ENCODE results near the gene ARMC6. TPM values are rescaled to one million over a fixed set of nuclear protein-coding genes. Genes with fewer than 3 reads are reported as not detected.
A peak's percentile ranks its signal among the peaks of the same experiment; 100 is the strongest.

The ARMC6 gene
- total RNA-seq, 1 donor: 30.1 TPM

DNA sequence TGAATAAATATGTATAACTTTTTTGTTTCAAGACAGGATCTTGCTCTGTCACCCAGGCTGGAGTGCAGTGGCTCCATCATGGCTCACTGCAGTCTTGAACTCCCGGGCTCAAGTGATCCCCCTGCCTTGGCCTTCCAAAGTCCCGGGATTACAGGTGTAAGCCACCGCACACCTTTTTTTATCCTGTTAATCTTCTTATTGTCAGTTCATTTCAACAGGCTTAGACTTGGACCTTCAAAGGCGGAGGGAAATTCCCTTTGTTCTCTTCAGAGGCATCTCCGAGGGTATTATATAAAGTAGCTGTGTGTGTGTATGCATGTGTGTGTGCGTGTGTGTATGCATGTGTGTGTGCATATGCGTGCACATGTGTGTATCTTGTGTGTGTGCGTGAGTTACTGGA, 35.1 kb upstream of the ARMC6 start:
- H3K4me3 ChIP-seq (ENCODE audit: low read depth, low read length): no peak overlapping the region
- no peak for DNase-seq (ENCODE audit: low read depth)
- no peak for TF ChIP-seq CTCF (IDR thresholded peaks at IDR 0.05; ENCODE audit: insufficient read depth, low read length)

GRCh38 chr19:18999016-18999758, 34.2 kb upstream of the ARMC6 start:
- H3K4me3 ChIP-seq (ENCODE audit: low read depth, low read length): no peak overlapping the region
- peak; percentile 27 for DNase-seq (ENCODE audit: low read depth)
- TF ChIP-seq CTCF (IDR thresholded peaks at IDR 0.05; ENCODE audit: insufficient read depth, low read length): no peak

DNA sequence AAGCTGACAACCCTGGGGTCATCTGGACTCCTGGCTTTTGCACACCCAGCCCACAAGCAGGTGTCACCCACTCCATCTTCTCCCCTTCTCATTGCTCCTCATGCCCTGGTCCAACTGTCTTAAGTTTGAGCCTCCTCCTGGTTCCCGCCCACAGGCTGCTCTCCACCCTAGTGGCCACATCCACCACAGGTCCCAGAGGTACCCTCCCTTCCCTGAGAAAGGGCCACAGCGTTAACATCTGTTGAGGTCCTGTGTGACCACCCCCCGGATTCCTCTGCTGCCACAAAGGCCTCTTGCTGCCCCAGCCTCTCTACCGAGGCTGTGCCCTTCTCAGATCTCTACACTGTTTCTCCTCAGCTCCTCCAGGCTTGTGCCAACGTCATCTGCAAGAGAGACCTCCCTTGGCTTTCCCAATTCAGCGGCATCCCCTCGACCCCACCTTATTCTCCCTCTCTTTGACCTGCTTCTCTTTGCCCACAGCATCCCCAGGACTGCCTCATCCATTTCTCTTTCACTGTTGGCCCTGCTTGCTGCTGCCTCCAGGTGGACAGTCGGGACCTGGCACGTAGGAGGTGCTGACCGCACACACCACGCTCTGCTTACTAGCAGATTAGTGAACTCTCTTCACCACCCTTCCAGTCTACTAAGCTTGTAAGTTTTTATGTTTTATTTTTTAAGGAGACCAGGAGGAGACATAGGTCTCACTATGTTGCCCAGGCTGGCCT, 33.3 kb upstream of the ARMC6 start:
- no peak overlapping the region for H3K4me3 ChIP-seq (ENCODE audit: low read depth, low read length)
- peak; percentile 24 for TF ChIP-seq CTCF (IDR thresholded peaks at IDR 0.05; ENCODE audit: insufficient read depth, low read length)
- DNase-seq (ENCODE audit: low read depth): no peak

- TF ChIP-seq CTCF (IDR thresholded peaks at IDR 0.05; ENCODE audit: insufficient read depth, low read length): no peak
- no peak overlapping the region for H3K4me3 ChIP-seq (ENCODE audit: low read depth, low read length)
- DNase-seq (ENCODE audit: low read depth): no peak
These were observed 29.3 kb upstream of the ARMC6 start for GRCh38 chr19:19004144-19004543.

DNA sequence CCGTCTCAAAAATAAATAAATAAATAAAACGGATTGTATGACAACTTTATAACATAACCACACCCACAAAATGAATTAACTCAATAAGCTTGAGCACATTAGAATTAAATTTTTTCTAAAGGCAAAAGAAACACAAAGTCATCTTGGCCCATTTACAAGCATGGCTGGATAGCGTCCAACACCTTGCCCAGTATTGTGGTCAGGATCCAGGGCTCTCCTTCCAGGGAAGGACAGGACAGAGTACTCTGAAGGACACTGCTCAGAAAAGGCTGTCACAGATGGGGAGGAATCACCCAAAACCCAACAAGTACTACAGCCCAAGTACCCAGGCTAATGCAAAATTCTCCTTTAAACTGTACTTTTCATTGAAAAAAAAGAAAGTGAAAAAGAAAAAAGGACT, 27.2 kb upstream of the ARMC6 start:
- TF ChIP-seq CTCF (IDR thresholded peaks at IDR 0.05; ENCODE audit: insufficient read depth, low read length): no peak
- peak; percentile 40 for DNase-seq (ENCODE audit: low read depth)
- no peak overlapping the region for H3K4me3 ChIP-seq (ENCODE audit: low read depth, low read length)

GRCh38 chr19:19009951-19010350, 23.5 kb upstream of the ARMC6 start:
- H3K4me3 ChIP-seq (ENCODE audit: low read depth, low read length): no peak overlapping the region
- TF ChIP-seq CTCF (IDR thresholded peaks at IDR 0.05; ENCODE audit: insufficient read depth, low read length): no peak
- DNase-seq (ENCODE audit: low read depth): no peak

Data from fibroblast of the aortic adventitia (primary cell).